HG02970 (cell line): ENCODE measurements around the gene FYCO1.

ENCODE experiments used
- ATAC-seq: cut with Tn5 transposase; IDR thresholded peaks from one replicate; pipeline ENCODE4 v1.9.1; 2021; ENCODE audit warnings: mild to moderate bottlenecking, moderate library complexity, moderate number of reproducible peaks; ENCODE audit not compliant: unreplicated experiment, low FRiP score

FYCO1 gene

GRCh38 chr3:45947361-45947760, 48.3 kb downstream of the FYCO1 start:
- no peak for ATAC-seq

GRCh38 chr3:45946875-45947274, 48.7 kb downstream of the FYCO1 start:
- ATAC-seq, result no peak

DNA sequence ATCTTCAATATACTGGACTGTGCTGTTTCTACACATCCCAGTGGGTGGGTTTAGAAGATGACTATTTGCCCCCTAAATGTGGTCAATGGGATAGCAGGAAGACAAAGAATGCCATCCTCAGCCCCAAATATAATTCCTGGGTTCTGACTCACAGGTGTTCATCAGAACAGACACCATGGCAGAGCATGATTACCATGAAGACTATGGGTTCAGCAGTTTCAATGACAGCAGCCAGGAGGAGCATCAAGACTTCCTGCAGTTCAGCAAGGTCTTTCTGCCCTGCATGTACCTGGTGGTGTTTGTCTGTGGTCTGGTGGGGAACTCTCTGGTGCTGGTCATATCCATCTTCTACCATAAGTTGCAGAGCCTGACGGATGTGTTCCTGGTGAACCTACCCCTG, 49.3 kb downstream of the FYCO1 start:
- no peak for ATAC-seq

- no peak for ATAC-seq
These were observed 50.6 kb downstream of the FYCO1 start for GRCh38 chr3:45944830-45945620.

GRCh38 chr3:45943207-45943846, 52.3 kb downstream of the FYCO1 start, which contains the start of gene CXCR6:
TSS of gene CXCR6 (plus strand) at chr3:45943464. CDS start at chr3:45946482, 3,018 bp downstream.
- ATAC-seq, result no peak

DNA sequence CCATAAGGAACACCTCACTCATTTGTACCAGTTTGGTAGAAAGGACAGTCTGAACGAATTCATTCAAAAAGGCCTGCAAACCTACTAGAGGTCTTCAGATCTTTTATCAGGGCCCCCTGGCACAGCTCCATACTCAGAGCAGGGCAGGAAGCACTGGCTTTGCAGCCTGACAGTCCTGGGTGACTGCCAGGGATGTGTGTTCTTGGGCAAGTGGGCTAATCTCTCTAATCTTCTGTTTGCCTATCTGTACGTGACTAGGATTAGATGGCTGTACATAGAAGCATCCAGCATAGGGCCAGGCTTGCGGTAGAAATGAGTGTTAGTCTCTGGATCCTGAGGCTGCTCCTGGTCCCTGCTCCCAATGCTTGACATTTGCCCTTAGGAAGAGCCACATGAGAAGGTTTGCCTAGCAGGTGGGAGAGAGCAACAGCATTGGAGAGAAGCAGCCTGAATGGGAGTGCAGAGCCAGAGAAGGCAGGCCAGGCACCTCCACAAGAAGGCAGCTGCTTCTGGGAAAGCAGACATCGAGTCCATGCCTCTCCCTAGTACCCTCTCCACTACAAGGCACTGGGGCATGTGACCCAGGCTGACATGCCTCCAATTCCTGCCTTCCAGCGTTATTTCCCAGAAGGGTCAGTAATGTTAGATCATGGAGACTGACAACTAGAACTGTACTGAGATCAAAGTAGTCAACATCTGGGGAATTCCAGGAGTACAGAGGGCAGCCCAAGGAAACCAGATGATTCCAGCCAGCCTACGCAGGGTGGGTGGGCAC, 53.4 kb downstream of the FYCO1 start:
- ATAC-seq, result no peak

DNA sequence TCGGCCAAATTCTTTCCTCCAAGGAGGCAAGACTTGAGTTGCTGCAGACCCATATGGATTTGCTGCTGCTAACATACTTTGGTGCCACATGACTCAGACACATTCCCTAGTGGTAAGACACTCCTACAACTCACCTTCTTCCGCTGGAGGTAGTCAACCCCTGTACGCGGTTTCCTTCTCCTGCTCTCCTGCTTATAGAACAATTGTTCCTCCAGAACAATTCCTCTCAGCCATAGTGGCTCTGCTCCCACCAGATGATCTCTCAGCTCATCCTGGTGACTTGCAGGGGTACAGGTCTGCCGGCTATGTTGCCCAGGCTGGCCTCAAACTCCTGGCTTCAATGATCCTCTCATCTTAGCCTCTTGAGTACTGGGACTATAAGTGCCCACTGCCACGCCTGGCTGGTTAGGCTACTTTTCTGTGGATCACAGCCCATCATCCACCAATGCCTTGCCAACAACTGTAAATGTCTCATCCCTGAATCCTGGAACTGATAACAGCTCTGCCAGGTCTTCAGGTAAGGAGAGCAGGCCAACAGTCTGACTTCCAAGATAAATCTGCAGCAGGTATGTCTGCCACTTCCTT, 54.8 kb downstream of the FYCO1 start:
- ATAC-seq, result no peak

DNA sequence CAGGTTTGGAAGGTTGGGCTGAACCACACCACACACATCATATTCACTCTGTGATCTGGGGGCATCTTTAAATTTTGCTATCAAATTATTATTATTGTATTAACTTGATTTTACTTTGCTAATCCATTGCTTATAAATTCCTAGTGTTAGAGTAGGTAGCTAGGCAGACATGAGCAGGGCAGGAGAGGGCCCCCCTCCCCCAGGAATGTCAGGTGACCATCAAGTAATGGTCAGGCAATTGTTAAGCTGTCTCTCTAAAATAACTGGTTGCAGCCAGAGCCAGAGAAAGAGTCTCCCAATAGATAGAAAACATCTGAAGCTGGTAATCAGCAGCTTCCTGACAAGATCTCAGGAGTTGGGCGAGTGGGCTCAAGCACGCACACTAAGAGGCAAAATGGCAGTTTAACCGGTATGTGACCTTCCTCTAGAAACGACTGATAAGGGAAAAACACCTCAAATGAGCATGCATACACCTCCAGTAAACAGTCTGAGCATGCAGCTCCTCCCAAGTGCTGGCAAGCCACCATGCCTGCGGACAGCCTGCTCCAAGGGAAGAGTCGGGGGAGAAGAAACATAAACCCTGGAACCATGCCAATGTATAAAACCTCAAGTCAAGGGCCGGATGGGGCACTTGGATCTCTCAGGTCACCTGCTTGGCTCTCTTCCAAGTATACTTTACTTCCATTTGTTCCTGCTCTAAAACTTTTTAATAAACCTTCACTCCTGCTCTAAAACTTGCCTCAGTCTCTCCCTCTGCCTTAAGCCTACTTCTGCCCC, 55.4 kb downstream of the FYCO1 start:
- no peak for ATAC-seq

GRCh38 chr3:45939341-45939771, 56.3 kb downstream of the FYCO1 start:
- no peak for ATAC-seq

GRCh38 chr3:45938864-45939263, 56.8 kb downstream of the FYCO1 start:
- ATAC-seq, result no peak

DNA sequence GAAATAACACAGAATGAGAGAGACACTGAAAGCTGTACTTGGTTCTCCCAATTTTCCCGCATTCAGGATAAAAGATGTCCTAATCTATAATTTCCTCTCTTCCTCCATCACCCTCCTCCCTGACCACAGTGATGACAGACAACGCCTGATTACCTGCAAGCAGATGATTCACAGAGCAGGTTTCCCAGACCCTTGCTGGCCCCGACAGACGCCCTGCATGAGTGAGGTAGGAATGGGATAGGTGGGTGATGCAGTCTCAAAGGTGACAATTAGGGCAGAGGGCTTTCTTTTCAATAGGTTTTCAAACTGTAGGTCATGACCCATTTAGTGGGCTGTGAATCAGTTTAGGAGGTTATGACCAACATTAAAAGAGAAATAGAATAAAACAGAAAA, 57.6 kb downstream of the FYCO1 start:
- no peak for ATAC-seq

- no peak for ATAC-seq
These were observed 58.2 kb downstream of the FYCO1 start for GRCh38 chr3:45937206-45938042.

GRCh38 chr3:45936261-45936660, 59.4 kb downstream of the FYCO1 start:
- ATAC-seq, result no peak

- ATAC-seq, result no peak
These were observed 62.0 kb downstream of the FYCO1 start for GRCh38 chr3:45933591-45933990.

DNA sequence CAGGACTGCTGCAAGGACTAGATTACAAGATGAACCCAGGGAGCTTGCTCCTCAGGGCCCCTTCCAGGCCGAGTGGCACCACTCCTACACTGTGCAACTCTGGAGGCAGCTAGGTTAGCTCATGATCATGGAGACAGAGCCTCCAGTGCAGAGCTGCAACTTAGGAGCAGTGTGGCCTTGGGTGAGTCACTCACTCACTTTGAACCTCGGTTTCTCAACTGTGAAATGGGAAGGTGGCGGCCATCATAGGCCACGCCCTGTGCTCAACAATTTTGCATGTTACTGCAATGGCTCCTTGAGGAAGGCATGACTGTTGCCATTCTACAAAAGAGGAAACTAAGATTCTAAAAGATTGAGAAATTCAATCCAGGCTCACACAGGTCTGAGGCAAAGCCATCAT, 63.5 kb downstream of the FYCO1 start:
- no peak for ATAC-seq

DNA sequence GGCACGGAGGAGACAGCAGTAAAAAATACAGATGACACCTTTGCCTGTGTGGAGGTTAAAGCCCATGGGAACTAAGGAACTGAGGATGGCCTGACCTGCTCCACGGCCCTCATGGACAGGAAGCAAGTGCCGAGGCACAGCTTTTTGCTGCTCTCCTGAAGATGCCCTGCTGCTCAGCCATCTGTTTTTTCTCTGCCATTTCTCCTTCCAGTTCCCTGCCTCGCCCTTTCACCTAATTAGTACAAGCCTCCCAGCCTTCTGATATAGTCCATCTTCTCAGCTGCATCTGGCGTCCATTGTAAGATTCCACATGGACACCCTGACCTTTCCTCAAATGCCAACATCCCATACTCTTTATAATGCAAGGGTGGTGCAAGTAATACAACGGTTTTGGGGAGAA, 64.1 kb downstream of the FYCO1 start:
- ATAC-seq, result no peak

DNA sequence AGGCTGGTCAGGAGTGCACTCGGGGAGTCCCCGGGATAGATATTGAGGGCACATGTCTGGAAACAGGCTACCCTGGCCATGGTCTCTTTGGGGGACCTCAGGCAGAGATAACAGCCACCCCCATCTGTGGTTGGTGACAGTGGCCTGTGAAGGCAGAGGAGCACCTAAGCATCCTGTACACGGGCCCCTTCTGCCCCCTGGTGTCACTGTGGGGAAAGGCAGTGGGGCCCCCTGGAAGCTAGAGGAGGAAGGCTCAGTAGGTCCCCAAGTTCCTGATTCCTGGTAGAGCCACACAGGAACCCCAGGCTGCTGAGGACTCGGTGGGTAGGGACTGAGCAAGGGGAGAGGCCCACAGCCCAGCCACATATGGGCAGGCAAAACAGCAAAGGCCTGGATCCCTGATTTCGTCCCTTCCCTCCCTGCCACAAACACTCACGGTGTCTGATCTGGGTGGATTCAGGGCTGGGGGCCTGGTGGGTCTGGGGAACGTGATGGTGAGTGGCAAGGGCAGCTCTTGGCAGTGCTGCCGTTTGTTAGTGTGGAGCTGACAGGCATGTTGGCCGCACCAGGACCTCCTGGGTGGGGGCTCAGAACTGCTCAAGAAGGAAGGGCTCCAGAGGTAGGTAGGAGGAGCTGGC, 66.5 kb downstream of the FYCO1 start:
- no peak for ATAC-seq

DNA sequence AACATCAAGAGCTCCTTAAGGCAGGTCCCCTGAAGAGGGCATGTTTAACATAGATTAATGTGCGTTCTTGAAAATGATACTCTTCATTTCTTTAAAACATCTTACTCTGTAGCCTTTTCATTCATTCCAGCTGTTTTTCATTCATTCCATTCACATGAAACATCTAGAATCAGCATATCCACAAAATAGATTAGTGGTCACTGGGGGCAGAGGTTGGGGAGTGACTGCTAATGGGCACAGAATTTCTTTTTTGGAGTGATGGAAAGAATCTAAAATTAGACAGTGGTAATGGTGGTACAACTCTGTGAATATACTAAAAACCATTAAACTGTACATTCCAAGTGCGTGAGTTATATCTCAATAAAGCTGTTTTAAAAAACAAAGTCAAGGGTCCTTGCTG, 67.7 kb downstream of the FYCO1 start:
- no peak for ATAC-seq

DNA sequence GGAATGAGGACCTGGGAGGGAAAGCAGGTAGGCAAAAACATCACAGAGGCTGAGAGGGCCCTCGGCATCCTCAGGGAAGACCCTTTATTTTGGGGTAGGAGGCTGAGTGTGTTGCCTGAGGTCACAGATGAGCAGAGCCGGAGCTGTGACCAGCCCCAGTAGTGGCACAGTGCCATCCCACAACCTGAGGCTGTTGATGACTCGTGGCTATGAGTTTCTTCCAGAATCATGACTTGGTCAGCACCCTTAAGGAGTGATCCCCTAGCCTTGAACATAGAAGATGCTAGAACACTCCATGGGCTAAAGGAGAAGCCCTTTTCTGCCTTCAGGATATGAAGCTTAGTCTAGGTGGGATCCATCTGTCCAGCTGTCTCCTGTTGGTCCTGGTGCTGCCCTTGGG, 71.9 kb downstream of the FYCO1 start:
- no peak for ATAC-seq
